TTC549 (cell line): Measurements from ENCODE around the gene UNC13B.

Experiments used
- FAIRE-seq: peaks from 2 replicates; lab custom pipeline; 2012; peaks lifted over from hg19 to GRCh38; lab: Jason Lieb, UNC

Gene UNC13B

GRCh38 chr9:35335164-35335563 lies 173.4 kb downstream of the UNC13B start:
- FAIRE-seq: no peak

- FAIRE-seq: no peak
Measured at GRCh38 chr9:35338086-35338485, 176.3 kb downstream of the UNC13B start.

DNA sequence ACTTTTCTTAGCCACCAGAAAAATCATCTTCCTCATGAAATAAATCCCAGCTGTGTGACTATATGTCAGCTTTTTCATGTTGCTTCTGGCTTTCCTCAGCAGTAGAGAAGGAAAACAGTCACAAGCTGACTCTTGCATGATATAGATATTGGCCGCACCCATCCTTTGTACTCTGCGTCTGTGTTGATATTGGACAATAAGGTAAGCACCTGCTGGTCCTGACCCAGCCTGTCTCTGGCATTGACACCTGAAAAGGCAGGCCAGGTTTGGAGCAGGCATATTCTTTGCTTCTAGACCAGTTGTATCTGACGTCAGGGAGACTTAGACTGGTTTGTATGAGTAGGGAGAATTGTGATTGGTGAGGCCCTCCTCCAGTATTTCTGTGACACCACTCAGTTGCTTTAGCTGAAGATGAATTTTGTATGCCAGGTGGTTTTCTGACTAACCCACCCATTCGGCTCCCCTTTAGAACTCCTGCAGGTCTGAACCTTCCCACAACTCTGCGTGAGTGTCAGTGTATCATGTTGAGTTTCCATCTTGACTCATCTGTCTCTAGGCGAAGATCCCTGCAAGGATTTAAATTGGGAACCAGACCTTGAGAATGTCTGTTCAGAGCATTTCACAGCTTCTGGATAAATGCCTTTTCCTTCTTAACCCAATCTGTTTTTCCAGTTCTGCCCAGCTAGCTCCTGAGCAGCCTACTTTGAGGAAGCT lies 176.9 kb downstream of the UNC13B start:
- FAIRE-seq: no peak

DNA sequence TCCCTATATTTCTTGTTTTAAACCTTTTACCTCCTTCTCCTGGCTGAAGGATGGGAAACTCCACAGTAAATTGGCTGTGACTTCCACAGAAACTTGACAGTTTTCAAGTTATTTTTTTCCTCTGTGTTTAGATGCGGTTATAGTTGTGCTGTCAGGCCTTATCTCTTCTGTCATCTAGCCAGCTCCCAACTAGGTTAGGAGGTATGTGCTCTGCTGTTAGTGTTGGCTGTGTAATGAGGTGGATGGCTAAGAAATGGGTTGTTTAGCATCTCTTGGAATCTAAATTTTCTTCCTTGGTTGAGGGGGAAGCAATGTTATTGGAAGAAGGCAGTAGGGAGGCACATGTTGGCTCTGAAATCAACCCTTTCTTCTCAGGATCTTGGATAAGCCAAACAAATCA lies 178.2 kb downstream of the UNC13B start:
- no peak for FAIRE-seq

GRCh38 chr9:35341021-35341420 lies 179.2 kb downstream of the UNC13B start:
- FAIRE-seq: no peak

GRCh38 chr9:35341585-35341984 lies 179.8 kb downstream of the UNC13B start:
- no peak for FAIRE-seq

GRCh38 chr9:35342221-35342958 lies 180.6 kb downstream of the UNC13B start:
- no peak for FAIRE-seq

- no peak for FAIRE-seq
Measured at GRCh38 chr9:35348109-35348508, 186.3 kb downstream of the UNC13B start.

DNA sequence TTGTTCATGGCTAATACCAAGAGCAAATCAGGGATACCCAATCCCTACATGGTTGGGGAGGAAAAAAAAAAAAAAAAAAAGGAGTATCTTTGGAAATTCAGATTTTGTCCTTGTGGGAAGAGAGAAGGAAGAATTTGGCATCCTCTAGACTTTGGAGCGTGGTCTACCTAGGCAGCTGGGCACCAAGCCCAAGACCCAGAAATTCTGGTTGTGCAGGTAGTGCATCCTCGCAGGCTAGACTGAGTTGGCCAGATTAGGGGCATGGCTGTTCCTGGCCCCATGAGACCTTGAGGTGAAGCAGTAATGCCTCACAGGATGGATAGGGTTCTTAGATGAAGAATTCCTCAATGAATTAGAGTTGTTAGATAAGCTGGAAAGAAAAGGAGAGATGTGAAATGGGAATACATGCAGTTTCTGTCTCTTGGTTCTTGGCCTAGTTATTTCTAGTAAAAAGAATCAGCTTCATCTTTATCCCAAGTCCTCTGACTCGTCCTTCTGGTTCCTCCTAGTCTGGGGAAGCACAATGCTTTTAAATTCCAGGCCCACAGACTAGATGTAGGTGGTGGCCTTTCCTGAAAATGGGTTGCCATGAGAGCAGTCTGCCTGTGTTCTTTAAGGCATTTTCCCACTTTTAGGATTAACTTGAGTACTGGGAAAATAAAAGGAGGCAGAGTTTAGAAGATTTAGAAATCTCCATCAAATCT lies 187.6 kb downstream of the UNC13B start:
- no peak for FAIRE-seq

DNA sequence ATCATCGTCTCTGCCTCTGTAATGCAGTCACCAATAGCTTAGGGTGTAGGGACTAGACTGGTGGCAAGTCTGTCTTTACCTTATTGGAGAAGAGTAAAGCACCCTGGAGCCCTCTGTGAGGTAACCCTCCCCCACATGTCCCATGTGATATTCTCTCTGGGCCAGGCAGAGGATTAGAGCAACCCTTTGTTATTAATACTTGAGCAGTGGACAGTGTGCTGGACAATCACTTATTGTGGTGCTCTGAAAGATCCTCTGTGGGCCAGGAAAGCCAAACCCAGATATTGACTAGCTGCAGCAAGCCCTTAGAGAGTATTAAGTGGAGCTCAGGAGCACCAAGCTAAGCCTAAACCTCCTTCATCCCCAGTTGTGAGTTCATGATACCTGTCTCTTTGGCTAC lies 188.4 kb downstream of the UNC13B start:
- FAIRE-seq: no peak

DNA sequence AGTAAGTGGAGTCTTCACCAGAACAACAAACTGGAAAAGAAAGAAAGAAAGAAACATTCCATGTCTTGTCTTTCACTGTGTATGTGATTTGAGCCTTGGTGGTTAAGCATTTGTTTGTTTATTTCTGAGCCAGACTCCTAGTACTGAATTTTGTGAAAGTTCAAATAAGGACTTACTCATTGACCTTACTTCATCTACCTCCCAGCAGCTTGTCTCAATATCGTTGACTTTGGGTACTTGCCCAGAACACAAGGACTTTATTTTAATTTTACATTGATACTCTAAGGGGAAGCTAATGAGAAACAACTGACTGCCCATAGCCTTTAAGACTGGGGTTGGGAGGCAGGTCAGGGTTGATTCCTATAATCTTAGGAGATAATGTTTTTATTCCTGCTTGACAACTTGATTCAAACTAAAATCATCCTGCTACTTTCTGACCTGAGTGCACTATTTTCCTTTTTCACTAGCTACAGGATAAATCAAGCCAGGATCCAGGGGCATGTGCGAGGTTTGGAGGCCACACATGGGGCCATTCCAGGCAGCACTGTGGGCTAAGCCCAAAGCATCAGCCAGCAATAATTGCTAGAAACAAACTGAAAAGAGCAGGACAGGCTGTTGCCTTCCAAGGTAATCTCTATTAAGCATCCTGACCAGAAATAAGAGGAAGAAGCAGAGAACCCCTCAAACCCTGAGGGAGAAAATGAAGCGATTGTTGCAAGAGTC lies 189.2 kb downstream of the UNC13B start:
- FAIRE-seq: no peak

- FAIRE-seq: no peak
Measured at GRCh38 chr9:35353731-35354365, 192.0 kb downstream of the UNC13B start.

DNA sequence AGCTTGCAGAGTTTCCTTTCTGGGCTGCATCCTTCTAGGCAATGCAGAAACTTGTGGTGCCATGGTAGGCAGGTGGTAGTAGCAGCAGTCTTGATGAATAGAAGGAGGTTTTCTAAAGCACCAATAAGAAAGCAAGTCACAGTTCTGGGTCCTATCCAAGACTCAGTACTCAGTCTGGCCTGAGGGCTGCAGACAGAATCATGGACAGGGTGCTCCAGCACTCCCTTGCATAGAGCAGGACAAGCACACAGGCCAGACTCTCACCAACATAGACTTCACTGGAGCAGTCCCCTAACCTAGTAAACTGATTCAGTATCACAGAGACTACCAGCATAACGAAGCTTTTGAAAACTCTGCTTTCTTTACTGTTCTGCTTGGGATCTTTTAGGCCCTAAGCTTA lies 194.1 kb downstream of the UNC13B start:
- FAIRE-seq: no peak

DNA sequence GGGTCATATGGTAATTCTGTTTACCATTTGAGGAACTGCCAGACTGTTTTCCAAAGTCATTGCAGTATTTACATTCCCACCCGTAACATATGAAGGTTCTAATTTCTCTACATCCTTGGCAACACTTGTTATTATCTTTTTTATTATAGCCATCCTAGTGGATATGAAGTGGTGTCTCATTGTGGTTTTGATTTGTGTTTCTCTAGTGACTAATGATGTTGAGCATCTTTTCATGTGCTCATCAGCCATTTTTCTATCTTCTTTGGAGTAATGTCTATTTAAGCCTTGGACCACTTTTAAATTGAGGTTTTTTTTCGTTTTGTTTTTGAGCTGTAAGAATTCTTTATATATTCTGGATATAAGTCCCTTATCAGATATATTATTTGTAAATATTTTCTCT lies 195.3 kb downstream of the UNC13B start:
- FAIRE-seq: no peak

DNA sequence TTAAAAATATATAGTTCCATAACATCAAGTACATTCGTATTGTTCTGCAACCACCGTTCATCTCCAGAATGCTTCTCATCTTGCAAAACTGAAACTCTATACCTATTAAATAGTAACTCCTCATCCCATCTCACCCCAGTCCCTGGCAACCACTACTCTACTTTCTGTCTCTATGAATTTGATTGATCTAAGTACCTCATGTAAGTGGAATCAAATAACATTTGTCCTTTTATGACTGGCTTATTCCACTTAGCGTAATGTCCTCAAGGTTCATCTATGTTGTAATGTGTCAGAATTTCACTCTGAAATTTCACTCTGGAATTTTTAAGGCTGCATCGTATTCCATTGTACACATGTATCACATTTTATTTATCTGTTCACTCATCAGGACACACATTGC lies 196.0 kb downstream of the UNC13B start:
- FAIRE-seq: no peak

DNA sequence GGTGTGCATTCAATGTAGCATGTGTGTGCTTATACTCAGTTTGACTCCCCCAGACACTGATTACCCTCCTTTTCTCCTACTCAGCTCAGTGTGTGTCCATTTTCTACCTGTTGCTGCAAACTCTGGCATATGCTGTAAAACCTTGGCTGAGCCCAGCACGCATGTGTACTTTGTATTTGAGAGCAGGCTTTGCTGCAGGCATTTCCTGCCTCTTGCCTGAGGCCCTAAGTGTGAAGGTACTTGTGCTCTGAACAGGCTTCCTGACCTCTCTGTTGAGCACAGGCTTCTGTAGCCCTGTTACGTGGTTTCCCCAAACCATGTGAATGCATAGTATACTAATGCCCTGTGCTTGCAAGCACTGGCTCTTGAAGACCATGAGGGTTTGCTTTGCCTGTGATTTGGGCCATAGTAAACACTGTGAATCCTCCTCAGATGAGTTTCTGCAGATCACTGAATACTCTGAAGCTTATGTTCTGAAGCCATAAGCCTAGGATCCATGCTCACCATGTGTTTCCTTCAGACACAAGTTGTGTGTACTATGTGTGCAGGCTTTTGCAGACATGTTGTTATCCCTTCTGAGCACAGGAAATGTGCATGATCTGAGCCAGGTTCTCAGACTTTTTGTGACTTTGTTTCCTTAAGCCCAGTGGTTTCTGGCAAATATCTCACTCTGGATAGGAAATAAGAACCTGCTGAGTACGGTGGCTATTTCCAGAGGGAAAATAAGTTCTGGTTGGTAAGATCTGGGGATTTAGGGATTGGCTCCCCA lies 203.2 kb downstream of the UNC13B start:
- FAIRE-seq: no peak

DNA sequence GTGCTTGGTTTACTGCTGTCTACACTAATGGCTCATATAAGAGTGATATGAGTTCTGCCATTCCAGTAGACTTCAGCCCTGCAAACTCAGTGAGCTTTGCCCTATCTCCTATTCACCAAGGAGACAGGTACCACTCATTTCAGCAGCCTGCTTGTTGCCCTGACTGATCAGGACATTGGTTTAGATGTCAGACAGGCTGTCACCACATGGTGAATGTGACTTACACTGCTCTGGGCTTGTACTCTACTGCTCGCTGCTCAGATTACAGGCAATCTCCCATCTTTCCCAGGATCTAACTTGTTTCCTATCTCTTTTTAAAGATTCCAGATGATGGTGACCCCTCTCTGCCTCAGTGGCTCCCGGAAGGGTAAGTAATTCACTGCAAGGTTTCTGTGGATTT lies 204.8 kb downstream of the UNC13B start:
- no peak for FAIRE-seq

- FAIRE-seq: no peak
Measured at GRCh38 chr9:35367451-35367850, 205.6 kb downstream of the UNC13B start.

DNA sequence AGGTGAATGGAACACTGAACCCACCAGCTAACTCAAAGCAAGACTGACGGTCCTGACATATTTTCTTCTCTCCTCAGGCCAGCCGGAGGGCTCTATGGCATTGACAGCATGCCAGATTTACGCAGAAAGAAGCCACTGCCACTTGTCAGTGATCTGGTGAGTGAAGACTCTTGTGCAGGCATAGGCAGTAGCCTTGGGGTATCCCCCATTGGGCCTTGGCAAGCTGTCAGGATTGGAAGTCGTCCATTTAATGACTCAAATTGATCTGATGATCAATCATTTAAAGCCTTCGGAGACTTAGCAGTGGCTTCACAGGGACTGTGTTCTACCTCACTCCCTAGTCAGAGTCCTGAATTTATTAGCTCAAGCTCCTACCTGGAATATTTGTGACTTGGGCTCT lies 208.4 kb downstream of the UNC13B start:
- FAIRE-seq: no peak

GRCh38 chr9:35374436-35374835 lies 212.6 kb downstream of the UNC13B start:
- no peak for FAIRE-seq

DNA sequence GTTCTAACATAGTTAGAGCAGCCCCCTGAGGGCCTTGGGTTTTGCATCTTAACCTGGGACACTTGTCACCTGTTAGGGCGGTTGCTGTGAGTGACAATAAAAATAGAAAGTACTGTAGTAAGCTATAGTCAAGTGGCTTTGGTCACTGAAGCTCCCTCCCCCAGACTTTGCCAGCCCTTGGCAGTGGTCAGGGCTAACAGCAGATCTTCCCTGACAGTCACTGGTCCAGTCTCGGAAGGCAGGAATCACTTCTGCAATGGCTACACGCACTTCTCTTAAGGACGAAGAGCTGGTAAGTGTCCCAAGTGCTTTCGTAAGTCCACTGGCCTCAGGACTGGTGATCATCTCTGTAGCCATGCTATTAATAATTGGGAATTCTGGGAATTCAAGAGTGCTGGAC lies 213.1 kb downstream of the UNC13B start:
- FAIRE-seq: no peak
